Caco-2 (cell line): ENCODE measurements around the gene ARHGDIB. TPM values are rescaled to one million over a fixed set of nuclear protein-coding genes. Genes with fewer than 3 reads are reported as not detected.

Source experiments
- BruUV-seq: library from RNA; stranded (reverse); fragments of 400-500 nt; replicated peaks from 2 replicates; lab custom pipeline; 2021; lab: Mats Ljungman, UMichigan
- CTCF ChIA-PET: fragments of 300-600 bp; sonication (Branson Sonifier 250); formaldehyde crosslinking; loops from one replicate; lab custom pipeline; 2022; ENCODE audit warnings: antibody characterized with exemption; lab: Charles Lee
- POLR2A ChIA-PET: fragments of 300-600 bp; sonication (Branson Sonifier 250); formaldehyde crosslinking; loops from one replicate; lab custom pipeline; 2022; ENCODE audit warnings: antibody characterized with exemption; lab: Charles Lee
- DNase-seq, 2 experiments: peaks; one replicate each; pipeline versions ENCODE4 v3.0.0 to v3.0.0-alpha.2; 2020 to 2022
- H3K27me3 ChIP-seq: replicated peaks from 2 replicates; pipeline ENCODE4 v1.6.0; 2011; ENCODE audit warnings: low read length; ENCODE audit not compliant: control insufficient read depth, insufficient read depth
- H3K36me3 ChIP-seq: 2 replicates; pipeline ENCODE4 v1.5.1; 2011; ENCODE audit warnings: low read length; ENCODE audit not compliant: control insufficient read depth, insufficient read depth
- H3K4me1 ChIP-seq: fragments of 250-450 bp; sonication (Bioruptor Pico); 2 replicates; pipeline ENCODE4 v1.5.1; 2020; ENCODE audit warnings: mild to moderate bottlenecking
- H3K4me3 ChIP-seq: 2 replicates; pipeline ENCODE4 v1.5.1; 2011; ENCODE audit warnings: low read depth, mild to moderate bottlenecking, control low read depth, low read length
- H3K9me3 ChIP-seq: fragments of 250-450 bp; sonication (Bioruptor Pico); 2 replicates; pipeline ENCODE4 v1.5.1; 2020; ENCODE audit warnings: mild to moderate bottlenecking, moderate library complexity
- H3K27ac Mint-ChIP-seq: one replicate; pipeline ENCODE4 v1.8.0; 2022; ENCODE audit warnings: mixed read lengths; ENCODE audit not compliant: unreplicated experiment
- H3K27me3 Mint-ChIP-seq: one replicate; pipeline ENCODE4 v1.8.0; 2022; ENCODE audit warnings: mixed read lengths; ENCODE audit not compliant: insufficient read depth, unreplicated experiment
- H3K36me3 Mint-ChIP-seq: one replicate; pipeline ENCODE4 v1.8.0; 2022; ENCODE audit warnings: mild to moderate bottlenecking, mixed read lengths; ENCODE audit not compliant: insufficient read depth, unreplicated experiment
- H3K4me1 Mint-ChIP-seq: one replicate; pipeline ENCODE4 v1.8.0; 2022; ENCODE audit warnings: low read depth, mixed read lengths; ENCODE audit not compliant: unreplicated experiment
- H3K4me3 Mint-ChIP-seq: one replicate; pipeline ENCODE4 v1.8.0; 2022; ENCODE audit warnings: mild to moderate bottlenecking, moderate library complexity, mixed read lengths; ENCODE audit not compliant: unreplicated experiment
- H3K9me3 Mint-ChIP-seq: one replicate; pipeline ENCODE4 v1.8.0; 2022; ENCODE audit warnings: mixed read lengths; ENCODE audit not compliant: unreplicated experiment
- CTCF ChIP-seq, 2 experiments: fragments of 200-600 bp in 1 of 2; IDR thresholded peaks; 1 replicate in 1 of 2; 2 replicates in 1 of 2; pipeline versions ENCODE4 v1.5.1 to v1.8.0; 2011 to 2022; ENCODE audit warnings: antibody characterized with exemption in 1 of 2, control low read depth in 1 of 2, inconsistent platforms in 1 of 2, low read depth in 1 of 2, low read length in 1 of 2, mild to moderate bottlenecking in 1 of 2, moderate library complexity in 1 of 2; ENCODE audit not compliant: insufficient read depth in 1 of 2, severe bottlenecking in 1 of 2, unreplicated experiment in 1 of 2
- intact Hi-C: fragments of 100-400 bp; cut with micrococcal nuclease; formaldehyde crosslinking; loops from one replicate; pipeline ENCODE4 v1.10.0; 2022; ENCODE audit not compliant: unreplicated experiment
- total RNA-seq: library from RNA; stranded (reverse); gene quantifications from 2 replicates; pipeline ENCODE4 v1.2.3, GENCODE V29; 2022

ARHGDIB gene
- total RNA-seq, 1 experiment from 2014 or later, result 15.9 TPM

- intact Hi-C loops, result no loop called here
- Mint-ChIP-seq H3K27ac (no peak overlapping the region), H3K4me1 (peaks cover 2% of the 10 kb centered on the region), H3K9me3 (no peaks in the 10 kb centered on the region), H3K4me3 (no peak overlapping the region), H3K27me3 (no peaks in the 10 kb centered on the region), H3K36me3 (no peaks in the 10 kb centered on the region)
- no peak for DNase-seq
- Histone ChIP-seq H3K4me3 (no peak overlapping the region), H3K27me3 (no peaks in the 10 kb centered on the region), H3K9me3 (no peaks in the 10 kb centered on the region), H3K4me1 (peaks cover 3% of the 10 kb centered on the region; the same call in 1 of the 2 replicates), H3K36me3 (no peaks in the 10 kb centered on the region)
- no peak for TF ChIP-seq CTCF (IDR thresholded peaks at IDR 0.05; ENCODE audit: insufficient read depth in 1 of 2, low read depth in 1 of 2, low read length in 1 of 2, severe bottlenecking in 1 of 2, unreplicated experiment in 1 of 2)
- POLR2A ChIA-PET, result no interaction called here
- BruUV-seq, result no TSS peak
- CTCF ChIA-PET, result no interaction called here
These were observed 56.0 kb downstream of the ARHGDIB start for GRCh38 chr12:14905269-14906004.

GRCh38 chr12:14904854-14905253 is 56.5 kb downstream of the ARHGDIB start:
- CTCF ChIA-PET, result no interaction called here
- Mint-ChIP-seq H3K27ac (no peak overlapping the region), H3K4me3 (no peak overlapping the region), H3K27me3 (no peaks in the 10 kb centered on the region), H3K36me3 (no peaks in the 10 kb centered on the region), H3K4me1 (peaks cover 8% of the 10 kb centered on the region), H3K9me3 (no peaks in the 10 kb centered on the region)
- no TSS peak for BruUV-seq
- Histone ChIP-seq H3K4me1 (peaks cover 3% of the 10 kb centered on the region; the same call in 1 of the 2 replicates), H3K36me3 (no peaks in the 10 kb centered on the region), H3K27me3 (no peaks in the 10 kb centered on the region), H3K4me3 (no peak overlapping the region), H3K9me3 (no peaks in the 10 kb centered on the region)
- POLR2A ChIA-PET, result no interaction called here
- TF ChIP-seq CTCF (IDR thresholded peaks at IDR 0.05; ENCODE audit: insufficient read depth in 1 of 2, low read depth in 1 of 2, low read length in 1 of 2, severe bottlenecking in 1 of 2, unreplicated experiment in 1 of 2), result no peak
- intact Hi-C loops, result no loop called here
- no peak for DNase-seq

GRCh38 chr12:14903386-14904098 is 57.9 kb downstream of the ARHGDIB start:
- no peaks in the 10 kb centered on the region for H3K36me3 ChIP-seq
- H3K4me3 ChIP-seq, result no peak overlapping the region
- intact Hi-C loops, result no loop called here
- Mint-ChIP-seq H3K27ac (no peak overlapping the region), H3K27me3 (no peaks in the 10 kb centered on the region), H3K4me1 (peaks cover 10% of the 10 kb centered on the region), H3K4me3 (no peak overlapping the region), H3K36me3 (no peaks in the 10 kb centered on the region), H3K9me3 (no peaks in the 10 kb centered on the region)
- ChIA-PET POLR2A (no interaction called here), CTCF (no interaction called here)
- peaks cover 3% of the 10 kb centered on the region; the same call in 1 of the 2 replicates for H3K4me1 ChIP-seq
- no peaks in the 10 kb centered on the region for H3K27me3 ChIP-seq
- H3K9me3 ChIP-seq, result no peaks in the 10 kb centered on the region
- no peak for DNase-seq
- no TSS peak for BruUV-seq
- TF ChIP-seq CTCF (IDR thresholded peaks at IDR 0.05; ENCODE audit: insufficient read depth in 1 of 2, low read depth in 1 of 2, low read length in 1 of 2, severe bottlenecking in 1 of 2, unreplicated experiment in 1 of 2), result no peak
